B cell (primary cell): ENCODE results near the gene DENND10. TPM values are rescaled to one million over a fixed set of nuclear protein-coding genes. Genes with fewer than 3 reads are reported as not detected.

ENCODE experiments used
- ATAC-seq: fragments of 200-7000 bp; cut with Tn5 transposase; one replicate; pipeline ENCODE4 v1.10.0; 2021; ENCODE audit warnings: low read depth, mild to moderate bottlenecking, moderate number of reproducible peaks, moderate library complexity
- CTCF ChIA-PET: fragments of 350-600 bp; sonication (Branson Sonifier 250); formaldehyde crosslinking; loops from one replicate; lab custom pipeline; 2021; ENCODE audit warnings: antibody characterized with exemption, inconsistent platforms; lab: Charles Lee
- POLR2A ChIA-PET: fragments of 350-600 bp; sonication (Branson Sonifier 250); formaldehyde crosslinking; loops from one replicate; lab custom pipeline; 2021; ENCODE audit warnings: antibody characterized with exemption; lab: Charles Lee
- DNase-seq: peaks from one replicate; pipeline ENCODE4 v3.0.0; 2013
- H2AFZ ChIP-seq: 2 replicates; pipeline ENCODE4 v1.6.1; 2012; ENCODE audit warnings: mild to moderate bottlenecking, low read depth, low read length; ENCODE audit not compliant: insufficient read depth, poor library complexity, severe bottlenecking
- H3K27ac ChIP-seq, 2 donors: 1 replicate in 1 of 2; 2 replicates in 1 of 2; pipeline ENCODE4 v1.5.1; 2012 to 2013; ENCODE audit warnings: low read length in 2 of 2, mild to moderate bottlenecking in 2 of 2, moderate library complexity in 1 of 2
- H3K27me3 ChIP-seq, 4 experiments: fragments of 200-600 bp in 1 of 4; sonication (generic) in 1 of 4; replicated peaks in 1 of 4; 1 replicate in 2 of 4; 2 replicates in 2 of 4; pipeline versions ENCODE4 v1.6.1 to v1.7.0; 2013 to 2016; ENCODE audit warnings: low read length in 3 of 4, mild to moderate bottlenecking in 2 of 4, mixed read lengths in 1 of 4, moderate library complexity in 1 of 4; ENCODE audit not compliant: insufficient read depth in 4 of 4, control insufficient read depth in 3 of 4; ENCODE audit errors: control extremely low read depth in 1 of 4
- H3K36me3 ChIP-seq, 2 experiments: replicated peaks in 1 of 2; 1 replicate in 1 of 2; 2 replicates in 1 of 2; pipeline versions ENCODE4 v1.6.1 to v1.7.1; 2013; ENCODE audit warnings: low read length in 1 of 2; ENCODE audit not compliant: insufficient read depth in 2 of 2, control insufficient read depth in 1 of 2; ENCODE audit errors: control extremely low read depth in 1 of 2, extremely low read depth in 1 of 2
- H3K4me1 ChIP-seq, 2 donors: fragments of 200-600 bp in 1 of 2; sonication (generic) in 1 of 2; 1 replicate in 1 of 2; 2 replicates in 1 of 2; pipeline versions ENCODE4 v1.5.1 to v1.6.1; 2013 to 2017; ENCODE audit warnings: low read length in 2 of 2; ENCODE audit not compliant: control insufficient read depth in 2 of 2, insufficient read depth in 2 of 2
- H3K4me2 ChIP-seq: replicated peaks from 2 replicates; pipeline ENCODE3; 2012; ENCODE audit warnings: mild to moderate bottlenecking, low read depth, low read length; ENCODE audit not compliant: poor library complexity, severe bottlenecking
- H3K4me3 ChIP-seq, 5 experiments: fragments of 200-600 bp in 1 of 5; sonication (generic) in 1 of 5; 1 replicate in 3 of 5; 2 replicates in 2 of 5; pipeline versions ENCODE4 v1.5.1 to v1.7.0; 2011 to 2016; ENCODE audit warnings: low read length in 4 of 5, mild to moderate bottlenecking in 4 of 5, low read depth in 2 of 5, control low read depth in 1 of 5, moderate library complexity in 1 of 5; ENCODE audit not compliant: insufficient read depth in 1 of 5; ENCODE audit errors: control extremely low read depth in 1 of 5, extremely low read depth in 1 of 5
- H3K79me2 ChIP-seq: fragments of 200-600 bp; sonication (generic); one replicate; pipeline ENCODE4 v1.6.0; 2016; ENCODE audit warnings: low read length; ENCODE audit not compliant: control insufficient read depth, insufficient read depth
- H3K9ac ChIP-seq: fragments of 200-600 bp; sonication (generic); 2 replicates; pipeline ENCODE4 v1.6.1; 2017; ENCODE audit warnings: mild to moderate bottlenecking, low read length, moderate library complexity
- H3K9me3 ChIP-seq, 3 donors: one replicate each; pipeline versions ENCODE4 v1.6.1 to v1.7.1; 2013; ENCODE audit warnings: low read length in 2 of 3; ENCODE audit not compliant: control insufficient read depth in 2 of 3, insufficient read depth in 1 of 3; ENCODE audit errors: control extremely low read depth in 1 of 3
- H4K20me1 ChIP-seq: 2 replicates; pipeline ENCODE4 v1.6.0; 2012; ENCODE audit warnings: mild to moderate bottlenecking, low read length; ENCODE audit not compliant: insufficient read depth, control insufficient read depth, poor library complexity, severe bottlenecking
- H3K27ac Mint-ChIP-seq: one replicate; pipeline ENCODE4 v1.8.0; 2021; ENCODE audit warnings: mixed read lengths
- H3K27me3 Mint-ChIP-seq: one replicate; pipeline ENCODE4 v1.8.0; 2021; ENCODE audit warnings: mixed read lengths
- H3K4me1 Mint-ChIP-seq: one replicate; pipeline ENCODE4 v1.8.0; 2021; ENCODE audit warnings: mixed read lengths
- H3K4me3 Mint-ChIP-seq: one replicate; pipeline ENCODE4 v1.8.0; 2021; ENCODE audit warnings: mixed read lengths
- H3K9me3 Mint-ChIP-seq: one replicate; pipeline ENCODE4 v1.8.0; 2022; ENCODE audit warnings: mixed read lengths; ENCODE audit not compliant: insufficient read depth
- CTCF ChIP-seq: fragments of 200-600 bp; IDR thresholded peaks from one replicate; pipeline ENCODE4 v1.8.0; 2022; ENCODE audit warnings: antibody characterized with exemption, mild to moderate bottlenecking
- EZH2 ChIP-seq: IDR thresholded peaks from 2 replicates; pipeline ENCODE4 v1.6.1; 2012; ENCODE audit warnings: borderline replicate concordance, low read depth, mild to moderate bottlenecking, moderate library complexity, low read length; ENCODE audit not compliant: insufficient read depth, poor library complexity, severe bottlenecking
- WGBS: methylation state at CpG from one replicate; pipeline ENCODE4 v1.1.5; 2013; ENCODE audit warnings: missing lambda C conversion rate; ENCODE audit not compliant: insufficient coverage; 5-methylcytosine and 5-hydroxymethylcytosine counted together
- intact Hi-C: fragments of 100-400 bp; cut with micrococcal nuclease; formaldehyde crosslinking; loops from one replicate; pipeline ENCODE4 v1.10.0; 2022
- polyA plus RNA-seq: library from polyadenylated mRNA; depleted of rRNA; stranded (reverse); fragments of >200 nt; gene quantifications from 2 replicates; pipeline ENCODE4 v1.2.3, GENCODE V29; 2012
- total RNA-seq, 2 donors: library from RNA; stranded (reverse); fragments of 120-200 nt in 1 of 2; gene quantifications; 1 replicate in 1 of 2; 2 replicates in 1 of 2; pipeline versions ENCODE4 v1.2.3 to v1.2.4, GENCODE V29; 2013 to 2022

The DENND10 gene
- total and polyA plus RNA-seq, 2 donors (not counting 1 experiment from before 2014, with no cell fraction given), result 16.6 to 24.4 TPM

- peaks cover 8 to 30% of the 10 kb centered on the region in 2 experiments for H3K36me3 ChIP-seq
- no peak overlapping the region for H3K4me2 ChIP-seq
- H3K9ac ChIP-seq, result no peak overlapping the region
- Mint-ChIP-seq H3K27me3 (no peaks in the 10 kb centered on the region), H3K27ac (peak overlapping the region; percentile 93), H3K4me1 (peaks cover 20% of the 10 kb centered on the region), H3K4me3 (peak overlapping the region; percentile 96), H3K9me3 (no peaks in the 10 kb centered on the region)
- intact Hi-C loops, result loop anchor here (5.0 kb wide), 2 partner anchors 105 to 415 kb away; partner anchors contain the start of gene CACUL1
- H3K4me1 ChIP-seq, result peaks cover 7 to 19% of the 10 kb centered on the region in 2 donors
- ChIA-PET CTCF (interaction anchor here (0.8 to 1.9 kb wide), 3 partner anchors 10 to 322 kb away, joined by 3 to 6 read pairs (median 3); no protein-coding TSS in a partner anchor), POLR2A (interaction anchor here (0.7 kb wide), 1 partner anchor 241 kb away, joined by 3 read pairs; no protein-coding TSS in a partner anchor)
- ATAC-seq (no peak), DNase-seq (no peak)
- H3K4me3 ChIP-seq, result no peak overlapping the region
- TF ChIP-seq CTCF, result no peak
- TF ChIP-seq EZH2, result no peak
- H2AFZ ChIP-seq, result no peak overlapping the region
- H3K27me3 ChIP-seq, result no peaks in the 10 kb centered on the region
- H3K79me2 ChIP-seq, result no peaks in the 10 kb centered on the region
- no peaks in the 10 kb centered on the region for H3K9me3 ChIP-seq
- 83% methylated on average over 7 of the region's 8 CpGs for WGBS
- H3K27ac ChIP-seq, result no peak overlapping the region
- no peaks in the 10 kb centered on the region for H4K20me1 ChIP-seq
Measured at GRCh38 chr10:119167041-119167440, 63.1 kb downstream of the DENND10 start.

GRCh38 chr10:119174109-119174508 is 70.2 kb downstream of the DENND10 start:
- no peak for TF ChIP-seq EZH2
- no peak for TF ChIP-seq CTCF
- Mint-ChIP-seq H3K4me3 (no peak overlapping the region), H3K27ac (no peak overlapping the region), H3K4me1 (peaks cover 27% of the 10 kb centered on the region), H3K27me3 (no peaks in the 10 kb centered on the region), H3K9me3 (no peaks in the 10 kb centered on the region)
- DNase-seq, result no peak
- Histone ChIP-seq H2AFZ (no peak overlapping the region), H3K27ac (no peak overlapping the region), H3K4me1 (peaks cover 10 to 12% of the 10 kb centered on the region in 2 donors), H3K9ac (no peak overlapping the region), H4K20me1 (peaks cover 6% of the 10 kb centered on the region), H3K4me3 (no peak overlapping the region), H3K79me2 (peaks cover 33% of the 10 kb centered on the region), H3K36me3 (peaks cover 12 to 41% of the 10 kb centered on the region in 2 experiments), H3K9me3 (no peaks in the 10 kb centered on the region), H3K27me3 (no peaks in the 10 kb centered on the region), H3K4me2 (no peak overlapping the region)
- ChIA-PET CTCF (no interaction called here), POLR2A (no interaction called here)
- ATAC-seq, result no peak
- 100% methylated on average over 1 of the region's 2 CpGs for WGBS
- intact Hi-C loops, result no loop called here
